CD4-positive, alpha-beta T cell treated with Interleukin-6 at 100 ng/mL for 8 hours (primary cell): ENCODE data around the gene ZNF552.
"Not testable (repeated sequence)": the region's sequence is repeated elsewhere in the genome, so short reads cannot be mapped to it uniquely, and the experiment has no call there.

Experiments used
- DNase-seq: peaks from one replicate; pipeline ENCODE4 v3.0.0-alpha.2; 2020; ENCODE audit warnings: mixed read lengths, low spot score

The ZNF552 gene

DNA sequence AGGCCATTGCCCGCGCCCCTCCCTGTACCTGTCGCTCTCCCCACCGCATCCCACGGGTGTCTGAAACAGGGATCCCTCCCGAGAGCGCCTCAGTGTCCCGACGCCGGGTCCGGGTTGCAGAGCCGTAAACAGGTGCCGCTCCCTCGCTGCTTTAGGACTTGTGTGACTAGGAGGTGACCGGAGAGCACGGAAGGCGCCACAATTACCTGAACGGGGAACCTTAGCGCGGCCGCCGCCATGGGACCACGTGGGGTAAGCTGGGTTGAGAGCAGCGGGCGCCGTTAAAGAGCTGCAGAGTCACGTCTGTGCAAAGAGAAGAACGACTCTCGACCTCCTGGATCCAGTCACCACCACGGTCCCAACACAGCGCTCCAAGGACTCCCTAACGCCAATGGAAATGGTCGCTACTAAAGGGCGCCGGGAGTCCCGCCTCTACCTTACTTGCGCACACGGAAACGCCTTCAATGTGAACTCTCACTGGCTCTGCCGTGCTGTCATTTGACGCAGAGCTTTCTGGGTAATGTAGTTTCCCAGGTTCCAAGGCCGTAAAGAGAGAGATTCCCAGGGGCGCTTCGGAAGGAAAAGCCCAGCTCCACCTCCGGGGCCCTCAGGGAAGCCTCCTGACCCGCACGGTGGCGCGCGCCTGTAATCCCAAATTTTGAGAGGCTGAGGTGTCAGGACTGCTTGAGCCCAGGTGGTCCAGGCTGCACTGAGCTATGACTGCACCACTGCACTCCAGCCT lies at the start of gene ZNF552:
TSS of gene ZNF552 (minus strand) at position 409 of the 742 bp plus-strand sequence. CDS start at position 239, 170 bp downstream.
- DNase-seq: peak; percentile 77

GRCh38 chr19:57862351-57862750 lies 47.6 kb upstream of the ZNF552 start:
- not testable (repeated sequence) for DNase-seq

DNA sequence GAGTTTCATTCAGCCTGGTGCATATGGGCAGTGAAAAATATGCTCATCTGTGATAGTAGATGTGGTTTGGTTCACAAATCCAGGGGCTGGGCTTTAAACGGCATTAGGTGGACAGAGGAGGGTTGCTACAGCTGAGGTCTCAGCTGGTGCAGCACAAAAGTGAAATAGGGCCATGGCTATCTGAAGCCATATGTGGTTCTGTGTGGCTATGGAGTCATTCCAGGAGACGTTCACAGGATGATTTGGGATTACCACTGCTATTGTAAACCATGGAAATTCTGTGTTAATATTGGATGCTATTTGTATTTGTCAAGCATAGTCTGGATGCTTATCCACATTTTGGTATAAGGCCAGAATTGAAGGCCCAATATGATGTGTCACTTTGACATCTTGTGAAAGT lies 39.4 kb upstream of the ZNF552 start:
- not testable (repeated sequence) for DNase-seq

DNA sequence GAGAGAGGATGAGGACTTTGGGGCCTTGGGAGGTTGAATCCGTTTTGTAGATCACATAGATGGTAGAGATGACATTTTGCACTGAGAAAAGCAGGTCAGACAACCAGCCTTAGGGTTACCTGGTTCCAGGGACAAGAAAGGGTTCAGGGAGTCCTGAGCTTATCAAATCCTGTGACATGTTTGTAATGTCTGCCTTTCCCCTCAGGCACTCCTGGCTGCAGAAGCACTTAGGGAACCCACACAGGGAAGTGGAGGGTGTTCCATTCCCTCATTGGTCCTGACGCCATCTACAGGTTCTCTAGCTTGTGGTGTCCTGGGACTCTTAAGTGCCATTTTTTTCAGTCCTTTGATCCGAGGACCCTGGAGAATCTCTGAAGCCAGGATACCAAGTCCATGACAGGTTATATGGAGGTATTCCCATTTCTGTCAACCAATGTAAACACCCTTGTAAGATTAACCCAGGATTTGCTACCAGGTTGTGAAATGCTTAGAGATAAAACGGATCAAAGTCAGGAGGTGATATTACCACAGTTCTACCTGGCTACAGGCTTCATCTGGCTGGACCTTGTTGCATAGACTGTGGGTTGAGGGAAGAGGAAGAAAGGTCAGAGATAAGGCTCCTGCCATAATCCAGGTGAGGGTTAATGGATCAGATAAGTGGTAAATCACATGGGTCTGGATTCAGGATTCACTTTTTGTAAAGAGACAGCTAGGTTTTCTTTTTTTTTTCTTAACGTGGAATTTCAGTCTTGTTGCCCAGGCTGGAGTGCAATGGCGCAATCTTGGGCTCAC lies 37.3 kb upstream of the ZNF552 start:
- not testable (repeated sequence) for DNase-seq

DNA sequence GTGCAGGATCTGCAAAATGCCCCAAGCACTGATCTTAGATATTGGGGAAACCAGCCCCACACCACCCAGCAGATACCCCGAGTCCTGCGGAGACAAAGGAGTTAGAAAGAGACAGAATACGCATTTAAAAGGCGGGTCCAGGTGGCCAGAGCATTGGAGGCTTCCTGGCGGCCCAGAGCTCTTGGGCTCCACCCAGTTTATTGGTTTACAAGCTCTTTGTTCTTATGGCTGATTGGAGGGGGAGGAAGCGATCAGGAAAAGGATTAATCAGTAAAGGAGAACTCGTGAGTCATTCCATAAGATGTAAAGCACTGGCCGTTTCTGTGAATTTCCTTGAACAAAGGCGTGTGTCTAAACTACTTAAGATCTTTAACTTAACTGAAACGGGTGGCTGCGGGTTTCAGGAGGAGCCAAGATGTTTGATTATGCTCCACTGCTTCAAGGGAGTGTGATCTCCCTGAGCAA lies 35.9 kb upstream of the ZNF552 start:
- no peak for DNase-seq

DNA sequence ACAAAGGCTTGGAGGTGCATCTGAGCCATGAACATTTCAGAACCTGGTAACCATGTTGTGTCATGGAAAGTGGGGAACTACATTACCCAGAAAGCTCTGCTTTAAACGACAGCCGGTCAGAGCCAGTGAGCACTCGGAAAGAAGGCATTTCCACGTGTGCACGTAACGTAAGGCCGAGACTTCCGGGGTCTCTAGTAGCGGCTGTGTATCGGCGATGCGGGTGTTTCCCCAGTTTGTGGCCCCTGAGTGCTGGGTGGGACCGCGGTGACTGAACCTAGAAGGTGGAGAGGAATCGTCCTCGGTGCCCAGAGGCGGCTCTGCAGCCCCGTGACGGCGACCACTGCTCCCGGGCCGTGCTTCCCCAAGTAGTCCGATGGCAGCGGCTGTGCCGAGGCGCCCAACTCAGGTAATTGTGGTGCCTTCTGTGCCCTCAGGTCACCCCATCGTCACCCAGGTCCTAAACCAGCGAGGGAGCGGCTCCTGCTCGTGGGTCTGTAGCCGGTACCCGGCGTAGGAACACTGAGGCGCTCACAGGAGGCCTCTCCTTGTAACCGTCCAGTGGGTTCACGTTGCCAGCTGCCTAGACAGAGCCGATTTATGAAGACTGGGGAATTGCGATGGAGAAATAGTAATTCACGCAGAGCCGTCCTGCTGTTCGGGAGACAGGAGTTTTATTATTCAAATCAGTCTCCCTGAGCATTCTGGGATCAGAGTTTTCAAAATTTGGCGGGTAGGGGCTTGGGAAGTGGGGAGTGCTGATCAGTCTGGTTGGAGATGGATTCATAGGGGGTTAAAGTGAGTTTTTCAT lies 35.2 kb upstream of the ZNF552 start, which contains the start of gene ZNF587:
TSS of gene ZNF587 (plus strand) at position 194 of the 808 bp plus-strand sequence. CDS start at position 374, 180 bp downstream.
- DNase-seq: peak; percentile 82

DNA sequence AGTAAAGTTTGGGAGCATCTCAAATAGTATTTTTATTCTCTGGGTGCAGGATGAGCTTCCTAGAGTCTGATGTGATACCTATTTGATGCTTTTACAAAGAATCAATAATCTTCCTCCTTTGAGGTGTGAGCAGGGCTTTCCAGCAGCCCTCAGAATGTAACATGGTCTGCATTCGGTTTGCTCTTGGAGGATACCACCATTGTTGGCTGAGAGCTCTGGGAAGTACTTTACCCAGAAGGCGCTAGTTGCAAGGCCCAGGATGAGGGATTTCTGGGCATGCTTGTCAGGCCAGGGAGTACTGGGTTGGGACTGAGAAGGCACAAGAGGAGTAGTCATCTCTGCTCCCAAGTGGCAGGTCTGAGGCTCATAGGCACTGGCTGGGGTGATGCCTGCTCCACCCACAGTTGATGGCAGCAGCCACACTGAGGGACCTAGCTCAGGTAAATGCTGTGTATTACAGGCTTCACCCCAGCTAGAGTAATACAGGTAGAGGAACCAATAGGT lies 34.5 kb upstream of the ZNF552 start:
- DNase-seq: not testable (repeated sequence)

GRCh38 chr19:57847164-57847563 lies 32.5 kb upstream of the ZNF552 start:
- DNase-seq: not testable (repeated sequence)

- DNase-seq: no peak
These were observed 26.5 kb upstream of the ZNF552 start for GRCh38 chr19:57841122-57841763.

DNA sequence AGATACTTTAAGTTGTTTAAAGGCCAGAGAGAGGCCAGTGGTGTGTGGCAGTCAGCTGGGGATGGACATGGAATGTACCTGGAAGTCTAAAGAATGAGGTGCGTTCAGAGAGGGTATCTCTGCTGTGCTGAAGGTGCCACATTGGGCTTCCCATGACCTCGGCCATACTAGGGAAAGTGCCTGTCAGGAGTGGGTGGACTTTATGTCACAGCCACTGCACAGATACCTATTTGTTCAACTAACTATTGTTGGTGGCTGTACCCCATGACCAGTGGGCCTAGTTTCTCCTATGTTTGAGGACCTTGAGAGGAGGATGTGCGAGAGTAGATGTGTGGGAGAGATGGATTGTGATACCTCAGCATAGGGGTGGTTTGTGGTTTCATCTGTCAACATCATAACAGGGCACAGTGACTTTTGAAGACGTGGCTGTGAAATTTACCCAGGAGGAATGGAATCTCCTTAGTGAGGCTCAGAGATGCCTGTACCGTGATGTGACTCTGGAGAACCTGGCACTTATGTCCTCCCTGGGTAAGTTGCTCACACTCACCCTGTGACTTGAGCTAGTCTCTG lies 24.0 kb upstream of the ZNF552 start:
- not testable (repeated sequence) for DNase-seq

DNA sequence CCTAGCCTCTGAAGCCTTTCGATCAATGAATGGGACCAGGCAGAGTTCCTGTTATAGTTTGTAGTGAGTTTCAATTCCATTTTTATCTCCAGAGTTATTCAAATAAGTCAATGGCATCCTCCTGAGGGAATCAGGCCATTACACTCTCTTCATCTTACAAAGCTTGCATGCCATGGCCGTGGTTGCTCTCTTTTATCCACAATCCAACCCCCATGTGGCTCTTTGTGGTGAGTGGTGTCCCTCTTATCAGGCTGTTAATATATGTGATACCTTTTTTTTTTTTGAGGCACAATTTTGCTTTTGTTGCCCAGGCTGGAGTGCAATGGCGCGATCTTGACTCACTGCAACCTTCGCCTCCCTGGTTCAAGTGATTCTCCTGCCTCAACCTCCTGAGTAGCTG lies 22.3 kb upstream of the ZNF552 start:
- not testable (repeated sequence) for DNase-seq

- no peak for DNase-seq
These were observed 15.4 kb upstream of the ZNF552 start, which contains the start of gene ZNF587B for GRCh38 chr19:57830071-57830602. Gene ZNF587B (plus strand): TSS chr19:57830299. CDS start chr19:57830529, 230 bp downstream.

- no peak for DNase-seq
These were observed 14.6 kb upstream of the ZNF552 start for GRCh38 chr19:57829316-57829715.

GRCh38 chr19:57825511-57825910 lies 10.8 kb upstream of the ZNF552 start:
- no peak for DNase-seq

GRCh38 chr19:57823608-57824007 lies 8.9 kb upstream of the ZNF552 start:
- not testable (repeated sequence) for DNase-seq

DNA sequence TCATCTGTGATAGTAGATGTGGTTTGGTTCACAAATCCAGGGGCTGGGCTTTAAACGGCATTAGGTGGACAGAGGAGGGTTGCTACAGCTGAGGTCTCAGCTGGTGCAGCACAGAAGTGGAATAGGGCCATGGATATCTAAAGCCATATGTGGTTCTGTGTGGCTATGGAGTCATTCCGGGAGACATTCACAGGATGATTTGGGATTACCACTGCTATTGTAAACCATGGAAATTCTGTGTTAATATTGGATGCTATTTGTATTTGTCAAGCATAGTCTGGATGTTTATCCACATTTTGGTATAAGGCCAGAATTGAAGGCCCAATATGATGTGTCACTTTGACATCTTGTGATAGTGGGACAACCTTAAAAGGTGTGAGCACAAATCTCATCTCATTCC lies 8.4 kb upstream of the ZNF552 start:
- not testable (repeated sequence) for DNase-seq

- DNase-seq: not testable (repeated sequence)
These were observed 6.8 kb upstream of the ZNF552 start for GRCh38 chr19:57821501-57821900.

DNA sequence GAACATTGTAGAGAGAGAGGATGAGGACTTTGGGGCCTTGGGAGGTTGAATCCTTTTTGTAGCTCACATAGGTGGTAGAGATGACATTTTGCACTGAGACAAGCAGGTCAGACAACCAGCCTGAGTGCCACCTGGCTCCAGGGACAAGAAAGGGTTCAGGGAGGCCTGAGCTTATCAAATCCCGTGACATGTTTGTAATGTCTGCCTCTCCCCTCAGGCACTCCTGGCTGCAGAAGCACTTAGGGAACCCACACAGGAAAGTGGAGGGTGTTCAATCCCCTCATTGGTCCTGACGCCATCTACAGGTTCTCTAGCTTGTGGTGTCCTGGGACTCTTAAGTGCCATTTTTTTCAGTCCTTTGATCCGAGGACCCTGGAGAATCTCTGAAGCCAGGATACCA lies 6.4 kb upstream of the ZNF552 start:
- DNase-seq: not testable (repeated sequence)

DNA sequence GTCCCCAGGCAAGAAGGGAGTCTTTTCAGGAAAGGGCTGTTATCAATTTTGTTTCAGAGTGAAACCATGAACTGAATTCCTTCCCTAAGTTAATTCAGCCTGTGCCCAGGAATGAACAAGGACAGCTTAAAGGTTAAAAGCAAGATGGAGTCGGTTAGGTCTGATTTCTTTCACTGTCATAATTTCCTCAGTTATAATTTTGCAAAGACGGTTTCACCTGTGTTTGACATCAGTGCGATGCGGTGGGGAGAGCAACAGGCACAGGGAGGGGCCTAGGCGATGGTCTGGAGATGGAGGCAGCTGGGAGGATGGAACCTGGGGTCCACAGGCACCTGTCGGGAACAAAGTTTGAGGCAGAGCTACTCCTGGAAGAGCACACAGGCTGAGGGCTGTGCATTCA lies 5.9 kb upstream of the ZNF552 start:
- no peak for DNase-seq

DNA sequence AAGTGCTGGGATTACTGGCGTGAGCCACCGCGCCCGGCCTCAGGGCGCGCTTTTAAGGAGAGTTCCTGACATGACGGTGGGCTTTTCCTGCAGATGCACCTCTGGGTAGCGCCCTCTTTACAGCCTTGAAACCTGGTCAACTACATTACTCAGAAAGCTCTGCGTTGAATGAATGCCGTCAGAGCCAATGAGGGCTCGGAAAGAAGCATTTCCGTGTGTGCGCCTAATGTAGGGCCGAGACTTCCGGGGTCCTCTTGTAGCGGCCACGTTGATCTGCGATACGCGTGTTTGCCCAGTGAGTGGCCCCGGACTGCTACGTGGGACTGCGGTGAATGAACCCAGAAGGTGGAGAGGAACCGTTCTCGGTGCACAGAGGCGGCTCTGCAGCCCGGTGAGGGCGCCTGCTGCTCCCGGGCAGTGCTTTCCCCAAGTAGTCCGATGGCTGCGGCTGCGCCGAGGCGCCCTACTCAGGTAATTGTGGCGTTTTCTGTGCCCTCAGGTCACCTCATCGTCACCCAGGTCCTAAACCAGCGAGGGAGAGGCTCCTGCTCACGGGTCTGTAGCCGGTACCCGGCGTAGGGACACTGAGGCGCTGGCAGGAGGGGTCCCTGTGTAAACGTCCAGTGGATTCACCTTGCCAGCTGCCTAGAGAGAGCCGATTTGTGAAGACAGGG lies 4.9 kb upstream of the ZNF552 start:
- peak; percentile 83 for DNase-seq
